GM23248 (cell line): Measurements from ENCODE around the gene S100A4.

Experiments
- EZH2 ChIP-seq: fragments of 200-600 bp; sonication (generic); IDR thresholded peaks from 2 replicates; pipeline ENCODE4 v1.6.1; 2018; ENCODE audit warnings: antibody characterized with exemption, mild to moderate bottlenecking; ENCODE audit not compliant: insufficient read depth, poor library complexity, severe bottlenecking
- EZH2phosphoT487 ChIP-seq: fragments of 200-600 bp; sonication (generic); IDR thresholded peaks from 2 replicates; pipeline ENCODE4 v1.6.1; 2018; ENCODE audit warnings: antibody characterized with exemption, moderate library complexity, mild to moderate bottlenecking, low read depth; ENCODE audit not compliant: insufficient read depth

- TF ChIP-seq EZH2 (no peak), EZH2phosphoT487 (no peak)
Observed at GRCh38 chr1:153569465-153569864, 23.9 kb upstream of the S100A4 start.
